HG03354 (cell line): Measurements from ENCODE around the gene CHST15.

Source experiments
- ATAC-seq: cut with Tn5 transposase; IDR thresholded peaks from one replicate; pipeline ENCODE4 v1.9.1; 2021; ENCODE audit warnings: mild to moderate bottlenecking; ENCODE audit not compliant: unreplicated experiment, poor library complexity, severe bottlenecking

The CHST15 gene

GRCh38 chr10:124071141-124071540, 22.3 kb downstream of the CHST15 start:
- ATAC-seq, result no peak

GRCh38 chr10:124070666-124071065, 22.7 kb downstream of the CHST15 start:
- ATAC-seq, result no peak

- no peak for ATAC-seq
Observed at GRCh38 chr10:124069341-124070264, 23.8 kb downstream of the CHST15 start.

- no peak for ATAC-seq
Observed at GRCh38 chr10:124068929-124069328, 24.5 kb downstream of the CHST15 start.

- ATAC-seq, result no peak
Observed at GRCh38 chr10:124067825-124068400, 25.5 kb downstream of the CHST15 start.

GRCh38 chr10:124066781-124067714, 26.4 kb downstream of the CHST15 start:
- no peak for ATAC-seq

- ATAC-seq, result no peak
Observed at GRCh38 chr10:124066126-124066700, 27.2 kb downstream of the CHST15 start.

GRCh38 chr10:124065382-124066125, 27.8 kb downstream of the CHST15 start:
- no peak for ATAC-seq

- no peak for ATAC-seq
Observed at GRCh38 chr10:124064676-124065075, 28.7 kb downstream of the CHST15 start.

GRCh38 chr10:124063750-124064603, 29.4 kb downstream of the CHST15 start:
- peak; percentile 54 for ATAC-seq

- no peak for ATAC-seq
Observed at GRCh38 chr10:124062390-124062789, 31.0 kb downstream of the CHST15 start.

GRCh38 chr10:124061030-124061429, 32.4 kb downstream of the CHST15 start:
- ATAC-seq, result no peak

- no peak for ATAC-seq
Observed at GRCh38 chr10:124060148-124060720, 33.2 kb downstream of the CHST15 start.

GRCh38 chr10:124059551-124059950, 33.8 kb downstream of the CHST15 start:
- no peak for ATAC-seq

- no peak for ATAC-seq
Observed at GRCh38 chr10:124058346-124059003, 34.9 kb downstream of the CHST15 start.

GRCh38 chr10:124057601-124058000, 35.8 kb downstream of the CHST15 start:
- ATAC-seq, result no peak

- ATAC-seq, result no peak
Observed at GRCh38 chr10:124056337-124056980, 36.9 kb downstream of the CHST15 start.
